GM12801 (cell line): ENCODE data around the gene SCGB1D2.

Experiments
- CTCF ChIP-seq: IDR thresholded peaks from one replicate; pipeline ENCODE4 v1.5.1; 2011; ENCODE audit warnings: control low read depth; ENCODE audit not compliant: insufficient read length; ENCODE audit errors: extremely low read depth

SCGB1D2 gene

GRCh38 chr11:62241095-62241494 lies 944 bp upstream of the SCGB1D2 start:
- TF ChIP-seq CTCF, result no peak

- TF ChIP-seq CTCF, result no peak
Measured at GRCh38 chr11:62245271-62245753, 3.3 kb downstream of the SCGB1D2 start.

- no peak for TF ChIP-seq CTCF
Measured at GRCh38 chr11:62251698-62252097, 9.7 kb downstream of the SCGB1D2 start.

GRCh38 chr11:62253999-62254542 lies 12.0 kb downstream of the SCGB1D2 start:
- TF ChIP-seq CTCF, result no peak

GRCh38 chr11:62256281-62256680 lies 14.2 kb downstream of the SCGB1D2 start:
- no peak for TF ChIP-seq CTCF

GRCh38 chr11:62260261-62260953 lies 18.4 kb downstream of the SCGB1D2 start:
- TF ChIP-seq CTCF, result no peak

GRCh38 chr11:62264004-62264403 lies 22.0 kb downstream of the SCGB1D2 start:
- TF ChIP-seq CTCF, result no peak
